Measurements from ENCODE around the gene MPHOSPH9. TPM values are rescaled to one million over a fixed set of nuclear protein-coding genes. Genes with fewer than 3 reads are reported as not detected.
"Not testable (repeated sequence)": the region's sequence is repeated elsewhere in the genome, so short reads cannot be mapped to it uniquely, and the experiment has no call there.

The MPHOSPH9 gene
- total RNA-seq, 1 donor from 2014 or later, result 21.8 TPM

DNA sequence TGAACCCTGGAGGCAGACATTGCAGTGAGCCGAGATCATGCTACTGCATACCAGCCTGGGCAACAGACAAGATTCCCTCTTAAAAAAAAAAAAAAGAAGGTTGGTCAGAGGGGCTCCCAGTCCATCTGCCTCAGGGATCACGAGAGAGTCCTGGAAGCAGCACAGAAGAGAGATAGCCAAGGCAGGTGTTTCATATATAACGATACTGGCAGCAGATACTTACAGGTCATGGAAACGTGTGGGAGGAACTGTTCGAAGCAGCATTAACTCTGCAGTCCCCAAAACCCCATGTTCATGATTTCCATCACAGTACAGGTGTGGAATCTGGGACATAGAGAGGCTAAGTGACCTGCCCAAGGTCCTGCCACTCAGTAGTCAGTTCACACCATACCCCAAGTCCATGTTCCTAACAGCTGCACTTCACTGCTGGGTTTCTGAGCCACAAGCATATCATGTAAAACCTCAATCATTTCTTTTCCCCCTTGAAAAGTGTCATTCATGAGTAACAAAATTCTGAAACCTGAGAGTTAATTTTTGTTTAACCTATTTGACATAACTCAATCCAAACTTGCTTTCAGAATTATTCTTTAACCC is 22.0 kb upstream of the MPHOSPH9 start:
- DNase-seq, result no peak
- H3K36me3 ChIP-seq, result peaks cover 68% of the 10 kb centered on the region
- peaks cover 16% of the 10 kb centered on the region for H3K4me1 ChIP-seq

DNA sequence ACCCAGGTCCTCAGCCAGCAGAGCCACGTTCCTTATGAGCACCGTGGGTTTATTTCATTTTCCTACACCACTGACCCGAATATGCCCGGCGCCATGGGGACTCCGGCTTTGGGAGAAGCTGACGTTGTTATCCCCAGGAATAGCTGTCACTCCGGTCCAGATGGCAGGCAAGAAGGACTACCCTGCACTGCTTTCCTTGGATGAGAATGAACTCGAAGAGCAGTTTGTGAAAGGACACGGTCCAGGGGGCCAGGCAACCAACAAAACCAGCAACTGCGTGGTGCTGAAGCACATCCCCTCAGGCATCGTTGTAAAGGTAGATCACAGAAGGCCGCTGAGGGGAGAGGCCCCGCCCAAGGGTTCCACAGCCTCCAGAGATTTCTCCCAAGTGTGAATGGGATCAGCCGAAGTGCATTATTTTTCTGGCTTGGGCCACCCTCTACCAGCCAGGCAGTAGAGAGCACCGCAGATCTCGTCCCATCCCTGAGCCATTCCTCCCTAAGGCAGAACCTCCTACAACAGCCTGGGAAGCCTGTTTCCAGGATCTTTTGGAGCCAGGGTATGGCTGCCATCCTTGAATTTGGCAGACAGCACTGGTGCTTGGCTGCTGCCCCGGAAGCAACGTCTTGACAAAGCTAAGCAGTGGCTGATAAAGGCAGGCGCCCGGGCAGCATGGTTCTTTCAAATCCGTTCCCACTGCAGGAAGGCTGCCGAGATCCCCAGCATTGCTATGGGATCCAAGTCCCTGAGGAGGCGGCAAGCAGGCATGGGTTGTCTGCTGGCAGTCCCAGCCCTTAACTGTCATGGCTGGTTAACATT is 20.9 kb upstream of the MPHOSPH9 start:
- peaks cover 64% of the 10 kb centered on the region for H3K36me3 ChIP-seq
- ATAC-seq (no peak), DNase-seq (no peak)
- no peaks in the 10 kb centered on the region for H3K27me3 ChIP-seq (ENCODE audit: low read depth)
- no peak overlapping the region for H3K4me3 ChIP-seq
- no peaks in the 10 kb centered on the region for H3K9me3 ChIP-seq
- H3K4me1 ChIP-seq, result peaks cover 16% of the 10 kb centered on the region
- intact Hi-C loops (cut with DNase I), result no loop called here
- TF ChIP-seq, protein P1, sequence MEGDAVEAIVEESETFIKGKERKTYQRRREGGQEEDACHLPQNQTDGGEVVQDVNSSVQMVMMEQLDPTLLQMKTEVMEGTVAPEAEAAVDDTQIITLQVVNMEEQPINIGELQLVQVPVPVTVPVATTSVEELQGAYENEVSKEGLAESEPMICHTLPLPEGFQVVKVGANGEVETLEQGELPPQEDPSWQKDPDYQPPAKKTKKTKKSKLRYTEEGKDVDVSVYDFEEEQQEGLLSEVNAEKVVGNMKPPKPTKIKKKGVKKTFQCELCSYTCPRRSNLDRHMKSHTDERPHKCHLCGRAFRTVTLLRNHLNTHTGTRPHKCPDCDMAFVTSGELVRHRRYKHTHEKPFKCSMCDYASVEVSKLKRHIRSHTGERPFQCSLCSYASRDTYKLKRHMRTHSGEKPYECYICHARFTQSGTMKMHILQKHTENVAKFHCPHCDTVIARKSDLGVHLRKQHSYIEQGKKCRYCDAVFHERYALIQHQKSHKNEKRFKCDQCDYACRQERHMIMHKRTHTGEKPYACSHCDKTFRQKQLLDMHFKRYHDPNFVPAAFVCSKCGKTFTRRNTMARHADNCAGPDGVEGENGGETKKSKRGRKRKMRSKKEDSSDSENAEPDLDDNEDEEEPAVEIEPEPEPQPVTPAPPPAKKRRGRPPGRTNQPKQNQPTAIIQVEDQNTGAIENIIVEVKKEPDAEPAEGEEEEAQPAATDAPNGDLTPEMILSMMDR (IDR thresholded peaks at IDR 0.05), result no peak
- no peak overlapping the region for H3K27ac ChIP-seq

More for the DNA sequence above, 22.0 kb upstream of the MPHOSPH9 start:
- no peak for ATAC-seq
- Histone ChIP-seq H3K27me3 (ENCODE audit: low read depth) (no peaks in the 10 kb centered on the region), H3K4me3 (no peak overlapping the region), H3K27ac (no peak overlapping the region), H3K9me3 (no peaks in the 10 kb centered on the region)
- TF ChIP-seq, protein P1 (IDR thresholded peaks at IDR 0.05), result no peak
- intact Hi-C loops (cut with DNase I), result no loop called here

GRCh38 chr12:123252365-123252764 is 19.4 kb upstream of the MPHOSPH9 start:
- intact Hi-C loops (cut with DNase I); H3K27me3 ChIP-seq (ENCODE audit: low read depth); ATAC-seq; DNase-seq; H3K4me3 ChIP-seq; H3K9me3 ChIP-seq; H3K27ac ChIP-seq: not testable (repeated sequence)
- Histone ChIP-seq H3K4me1 (peaks cover 16% of the 10 kb centered on the region), H3K36me3 (peaks cover 49% of the 10 kb centered on the region)

- intact Hi-C loops (cut with DNase I), result no loop called here
- H3K27me3 ChIP-seq (ENCODE audit: low read depth), result no peaks in the 10 kb centered on the region
- peaks cover 40% of the 10 kb centered on the region for H3K36me3 ChIP-seq
- ATAC-seq (no peak), DNase-seq (no peak)
- H3K4me1 ChIP-seq, result peaks cover 16% of the 10 kb centered on the region
- peak overlapping the region; percentile 68 for H3K27ac ChIP-seq
- H3K4me3 ChIP-seq, result no peak overlapping the region
- TF ChIP-seq, protein P1 (IDR thresholded peaks at IDR 0.05), result no peak
- H3K9me3 ChIP-seq, result no peaks in the 10 kb centered on the region
These were observed 18.6 kb upstream of the MPHOSPH9 start for GRCh38 chr12:123251403-123252076.

DNA sequence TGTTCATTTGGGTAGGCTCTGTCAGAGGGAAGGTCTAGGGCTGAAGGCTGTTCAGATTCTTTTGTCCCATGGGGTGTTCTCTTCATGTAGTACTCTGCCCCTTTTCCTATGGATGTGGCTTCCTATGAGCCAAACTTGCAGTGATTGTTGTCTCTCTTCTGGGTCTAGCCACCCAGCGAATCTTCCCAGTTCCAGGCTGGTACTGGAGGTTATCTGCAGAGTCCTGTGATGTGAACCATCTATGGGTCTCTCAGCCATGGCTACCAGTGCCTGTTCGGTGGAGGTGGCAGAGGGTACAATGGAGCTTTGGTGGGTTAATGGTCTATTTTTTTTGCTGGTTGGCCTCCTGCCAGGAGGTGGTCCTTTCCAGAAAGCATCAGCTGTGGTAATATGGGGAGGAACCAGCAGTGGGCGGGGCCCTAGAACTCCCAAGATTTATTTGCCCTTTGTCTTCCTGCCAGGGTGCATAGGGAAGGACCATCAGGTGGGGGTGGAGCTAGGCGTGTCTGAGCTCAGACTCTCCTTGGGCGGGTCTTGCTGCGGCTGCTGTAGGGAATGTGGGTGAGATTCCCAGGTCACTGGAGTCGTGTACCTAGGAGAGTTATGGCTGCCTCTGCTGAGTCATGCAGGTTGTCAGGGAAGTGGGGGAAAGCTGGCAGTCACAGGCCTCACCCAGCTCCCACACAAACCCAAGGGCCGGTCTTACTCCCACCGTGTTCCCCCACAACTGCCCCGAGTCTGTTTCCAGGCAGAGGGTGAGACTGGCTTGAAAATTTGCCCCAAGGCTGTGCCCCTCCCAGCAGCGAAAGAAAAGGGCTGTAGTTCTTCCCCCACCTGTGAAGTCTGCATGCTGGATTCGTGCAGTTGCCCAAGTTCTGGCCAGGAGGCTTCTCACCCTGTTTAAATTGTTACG is 17.8 kb upstream of the MPHOSPH9 start:
- Histone ChIP-seq H3K27ac (peak overlapping the region; percentile 68), H3K36me3 (peaks cover 32% of the 10 kb centered on the region), H3K9me3 (no peaks in the 10 kb centered on the region), H3K4me1 (peaks cover 16% of the 10 kb centered on the region), H3K27me3 (ENCODE audit: low read depth) (no peaks in the 10 kb centered on the region), H3K4me3 (no peak overlapping the region)
- intact Hi-C loops (cut with DNase I), result no loop called here
- DNase-seq (peak; percentile 83), ATAC-seq (peak; percentile 80 to 82)
- TF ChIP-seq, protein P1 (IDR thresholded peaks at IDR 0.05), result no peak

DNA sequence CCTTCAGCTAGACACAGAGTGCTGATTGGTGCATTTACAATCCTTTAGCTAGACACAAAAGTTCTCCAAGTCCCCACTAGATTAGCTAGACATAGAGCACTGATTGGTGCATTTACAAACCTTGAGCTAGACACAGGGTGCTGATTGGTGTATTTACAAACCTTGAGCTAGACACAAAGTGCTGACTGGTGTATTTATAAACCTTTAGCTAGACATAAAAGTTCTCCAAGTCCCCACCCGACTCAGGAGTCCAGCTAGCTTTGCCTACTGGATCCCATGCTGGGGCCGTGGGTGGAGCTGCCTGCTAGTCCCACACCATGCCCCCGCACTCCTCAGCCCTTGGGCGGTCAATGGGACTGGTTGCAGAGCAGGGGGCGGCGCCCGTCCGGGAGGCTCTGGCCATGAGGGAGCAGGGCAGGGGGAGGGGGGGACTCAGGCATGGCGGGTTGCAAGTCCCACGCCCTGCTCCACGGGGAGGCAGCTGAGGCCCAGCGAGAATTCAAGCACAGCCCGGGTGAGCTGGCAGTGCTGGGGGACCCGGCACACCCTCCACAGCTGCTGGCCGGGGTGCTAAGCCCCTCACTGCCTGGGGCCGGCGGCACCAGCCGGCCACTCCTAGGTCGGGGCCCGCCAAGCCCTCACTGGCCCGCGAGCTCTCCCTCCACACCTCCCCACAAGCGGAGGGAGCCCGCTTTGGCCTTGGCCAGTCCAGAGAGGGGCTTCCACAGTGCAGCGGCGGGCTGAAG is 16.2 kb upstream of the MPHOSPH9 start:
- DNase-seq; H3K27ac ChIP-seq; H3K27me3 ChIP-seq (ENCODE audit: low read depth); H3K9me3 ChIP-seq; H3K4me3 ChIP-seq: not testable (repeated sequence)
- H3K36me3 ChIP-seq, result peaks cover 17% of the 10 kb centered on the region
- ATAC-seq, result peak; percentile 7 to 42
- peaks cover 16% of the 10 kb centered on the region for H3K4me1 ChIP-seq
- intact Hi-C loops (cut with DNase I), result loop anchor here (10.0 kb wide), 1 partner anchor 214 kb away; no protein-coding TSS in a partner anchor

- intact Hi-C loops (cut with DNase I), result loop anchor here (10.0 kb wide), 1 partner anchor 213 kb away; no protein-coding TSS in a partner anchor
- peaks cover 16% of the 10 kb centered on the region for H3K4me1 ChIP-seq
- not testable (repeated sequence) for H3K9me3 ChIP-seq; H3K4me3 ChIP-seq; H3K27ac ChIP-seq; H3K36me3 ChIP-seq; ATAC-seq; H3K27me3 ChIP-seq (ENCODE audit: low read depth); DNase-seq
These were observed 15.2 kb upstream of the MPHOSPH9 start for GRCh38 chr12:123248129-123248528.
